AG04450 (cell line): ENCODE data around the gene RAB40C. TPM values are rescaled to one million over a fixed set of nuclear protein-coding genes. Genes with fewer than 3 reads are reported as not detected.

ENCODE experiments used
- CTCF ChIA-PET: fragments of 300-600, 350-600 bp; formaldehyde crosslinking; extraction: SDS; loops from one replicate; lab custom pipeline; 2022; ENCODE audit warnings: antibody characterized with exemption, inconsistent platforms; lab: Charles Lee
- POLR2A ChIA-PET: fragments of 350-600 bp; formaldehyde crosslinking; extraction: SDS; loops from one replicate; lab custom pipeline; 2021; ENCODE audit warnings: antibody characterized with exemption, inconsistent platforms; lab: Yijun Ruan, JAX
- DNase-seq: peaks from one replicate; pipeline ENCODE4 v3.0.0-alpha.2; 2011; ENCODE audit warnings: low read depth, low spot score
- H3K27ac ChIP-seq: one replicate; pipeline ENCODE4 v1.5.1; 2012; ENCODE audit warnings: low read depth, low read length, control low read depth
- H3K27me3 ChIP-seq: one replicate; pipeline ENCODE4 v1.6.0; 2012; ENCODE audit warnings: low read length; ENCODE audit not compliant: control insufficient read depth, insufficient read depth
- H3K4me3 ChIP-seq: 2 replicates; pipeline ENCODE4 v1.5.1; 2011; ENCODE audit warnings: mild to moderate bottlenecking, low read depth, low read length, control low read depth
- H3K9me3 ChIP-seq: 2 replicates; pipeline ENCODE4 v1.5.1; 2012; ENCODE audit warnings: low read length; ENCODE audit not compliant: control insufficient read depth, insufficient read depth
- CTCF ChIP-seq: IDR thresholded peaks from 2 replicates; pipeline ENCODE4 v1.5.1; 2011; ENCODE audit warnings: low read depth, low read length, control low read depth, inconsistent platforms
- polyA plus RNA-seq: library from polyadenylated mRNA; depleted of rRNA; stranded (reverse); fragments of >200 nt; gene quantifications from 2 replicates; pipeline ENCODE4 v1.2.3, GENCODE V29; 2011

Gene RAB40C
- polyA plus RNA-seq, 1 experiment = 4.2 TPM

DNA sequence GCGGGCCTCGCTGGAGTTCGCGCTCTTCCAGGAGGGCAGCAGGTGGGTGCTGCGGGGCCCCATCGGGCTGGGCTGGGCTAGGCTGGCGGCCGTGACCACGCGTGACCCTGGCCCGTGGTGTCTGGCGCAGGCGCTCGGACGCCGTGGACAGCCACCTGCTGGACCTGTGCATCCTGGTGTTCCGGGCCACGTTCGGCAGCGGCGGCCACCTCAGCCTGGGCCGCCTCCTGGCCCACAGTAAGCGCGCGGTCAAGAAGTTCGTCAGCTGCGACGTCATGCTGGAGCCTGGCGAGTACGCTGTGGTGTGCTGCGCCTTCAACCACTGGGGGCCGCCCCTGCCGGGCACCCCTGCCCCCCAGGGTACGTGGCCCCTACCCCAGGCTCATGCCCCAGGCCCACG is 37.7 kb upstream of the RAB40C start:
- TF ChIP-seq CTCF = no peak
- Histone ChIP-seq H3K27ac (no peak overlapping the region), H3K27me3 (no peaks in the 10 kb centered on the region), H3K9me3 (peaks cover 9% of the 10 kb centered on the region; the same call in 1 of the 2 replicates), H3K4me3 (no peak overlapping the region)
- ChIA-PET POLR2A (no interaction called here), CTCF (no interaction called here)
- no peak for DNase-seq

- no peak overlapping the region for H3K27ac ChIP-seq
- peaks cover 4% of the 10 kb centered on the region for H3K27me3 ChIP-seq
- no peak overlapping the region for H3K4me3 ChIP-seq
- DNase-seq = no peak
- no peak for TF ChIP-seq CTCF
- POLR2A ChIA-PET = interaction anchor here (1.0 kb wide), 1 partner anchor 18 kb away, joined by 4 read pairs; no protein-coding TSS in a partner anchor
- CTCF ChIA-PET = no interaction called here
- peaks cover 9% of the 10 kb centered on the region; the same call in 1 of the 2 replicates for H3K9me3 ChIP-seq
These were observed 36.1 kb upstream of the RAB40C start for GRCh38 chr16:553601-554296.

- ChIA-PET POLR2A (interaction anchor here (1.0 to 1.4 kb wide), 2 partner anchors 14 to 18 kb away, joined by 4 to 5 read pairs; no protein-coding TSS in a partner anchor), CTCF (no interaction called here)
- Histone ChIP-seq H3K4me3 (no peak overlapping the region), H3K9me3 (peaks cover 9% of the 10 kb centered on the region; the same call in 1 of the 2 replicates), H3K27me3 (peaks cover 9% of the 10 kb centered on the region), H3K27ac (peak overlapping the region; percentile 68)
- no peak for DNase-seq
- TF ChIP-seq CTCF = no peak
These were observed 35.6 kb upstream of the RAB40C start for GRCh38 chr16:554297-554621.

- Histone ChIP-seq H3K27me3 (peaks cover 15% of the 10 kb centered on the region), H3K9me3 (peaks cover 9% of the 10 kb centered on the region; the same call in 1 of the 2 replicates), H3K27ac (peak overlapping the region; percentile 68), H3K4me3 (peak overlapping the region; percentile 7; the same call in 1 of the 2 replicates)
- TF ChIP-seq CTCF = no peak
- DNase-seq = no peak
- ChIA-PET POLR2A (interaction anchor here (1.0 to 1.4 kb wide), 3 partner anchors 11 to 17 kb away, joined by 3 to 5 read pairs (median 4); no protein-coding TSS in a partner anchor), CTCF (no interaction called here)
These were observed 35.1 kb upstream of the RAB40C start for GRCh38 chr16:554640-555365.
